WTC11 (cell line): Measurements from ENCODE around the gene HES2. TPM values are rescaled to one million over a fixed set of nuclear protein-coding genes. Genes with fewer than 3 reads are reported as not detected.

Experiments
- CREB1 ChIP-seq: sonication (generic); formaldehyde crosslinking; IDR thresholded peaks from 2 replicates; pipeline ENCODE4 v1.8.0; 2023; ENCODE audit warnings: mild to moderate bottlenecking, missing genetic modification reagents
- CREM ChIP-seq: sonication (generic); formaldehyde crosslinking; IDR thresholded peaks from 2 replicates; pipeline ENCODE4 v1.8.1; 2022; ENCODE audit warnings: mild to moderate bottlenecking, missing genetic modification reagents, moderate library complexity
- ESRRA ChIP-seq: sonication (generic); formaldehyde crosslinking; IDR thresholded peaks from 2 replicates; pipeline ENCODE4 v1.8.1; 2022; ENCODE audit warnings: mild to moderate bottlenecking, missing genetic modification reagents, borderline replicate concordance
- FOXK1 ChIP-seq: sonication (generic); formaldehyde crosslinking; IDR thresholded peaks from 2 replicates; pipeline ENCODE4 v1.8.0; 2022; ENCODE audit warnings: mild to moderate bottlenecking, moderate library complexity, missing genetic modification reagents
- FOXP1 ChIP-seq: sonication (generic); formaldehyde crosslinking; IDR thresholded peaks from 2 replicates; pipeline ENCODE4 v1.8.0; 2022; ENCODE audit warnings: missing genetic modification reagents, mild to moderate bottlenecking, moderate library complexity, borderline replicate concordance
- JAZF1 ChIP-seq: fragments of 250-450 bp; sonication (Bioruptor Pico); IDR thresholded peaks from 2 replicates; pipeline ENCODE4 v1.9.0; 2021; ENCODE audit warnings: moderate library complexity, mild to moderate bottlenecking, inconsistent platforms
- NR1H2 ChIP-seq: sonication (generic); formaldehyde crosslinking; IDR thresholded peaks from 2 replicates; pipeline ENCODE4 v1.9.0; 2021; ENCODE audit warnings: mild to moderate bottlenecking, moderate library complexity, missing genetic modification reagents
- NR2C2 ChIP-seq: sonication (generic); formaldehyde crosslinking; IDR thresholded peaks from 2 replicates; pipeline ENCODE4 v1.8.0; 2022; ENCODE audit warnings: mild to moderate bottlenecking, missing genetic modification reagents
- NR3C1 ChIP-seq: sonication (generic); formaldehyde crosslinking; conservative IDR thresholded peaks from 2 replicates; pipeline ENCODE4 v1.8.1; 2023; ENCODE audit warnings: low read depth, mild to moderate bottlenecking, missing genetic modification reagents
- RORB ChIP-seq: fragments of 250-450 bp; sonication (Bioruptor Pico); IDR thresholded peaks from 2 replicates; pipeline ENCODE4 v1.9.0; 2021; ENCODE audit warnings: mild to moderate bottlenecking
- TEAD1 ChIP-seq: sonication (generic); formaldehyde crosslinking; IDR thresholded peaks from 2 replicates; pipeline ENCODE4 v1.8.0; 2022; ENCODE audit warnings: mild to moderate bottlenecking, missing genetic modification reagents
- ZNF121 ChIP-seq: sonication (generic); formaldehyde crosslinking; IDR thresholded peaks from 2 replicates; pipeline ENCODE4 v1.8.0; 2023; ENCODE audit warnings: missing genetic modification reagents
- total RNA-seq: library from RNA; stranded (reverse); gene quantifications from 3 replicates; pipeline ENCODE4 v1.2.3, GENCODE V29; 2021
- TF ChIP-seq, protein P1 (sequence below): sonication (generic); formaldehyde crosslinking; IDR thresholded peaks from 2 replicates; pipeline ENCODE4 v1.8.1; 2023; ENCODE audit warnings: mild to moderate bottlenecking, missing genetic modification reagents, moderate library complexity
- TF ChIP-seq, protein P2 (sequence below): sonication (generic); formaldehyde crosslinking; IDR thresholded peaks from 2 replicates; pipeline ENCODE4 v1.8.1; 2023; ENCODE audit warnings: mild to moderate bottlenecking, missing genetic modification reagents, borderline replicate concordance
- TF ChIP-seq, protein P3 (sequence below): fragments of 250-450 bp; sonication (Bioruptor Pico); IDR thresholded peaks from 2 replicates; pipeline ENCODE4 v1.9.0; 2021; ENCODE audit warnings: mild to moderate bottlenecking, borderline replicate concordance
- TF ChIP-seq, protein P4 (sequence below): sonication (generic); formaldehyde crosslinking; IDR thresholded peaks from 2 replicates; pipeline ENCODE4 v1.8.1; 2022; ENCODE audit warnings: mild to moderate bottlenecking, moderate library complexity, missing genetic modification reagents
- TF ChIP-seq, protein P5 (sequence below): sonication (generic); formaldehyde crosslinking; IDR thresholded peaks from 2 replicates; pipeline ENCODE4 v1.8.0; 2023; ENCODE audit warnings: missing genetic modification reagents
- TF ChIP-seq, protein P6 (sequence below): sonication (generic); formaldehyde crosslinking; conservative IDR thresholded peaks from 2 replicates; pipeline ENCODE4 v1.8.1; 2022; ENCODE audit warnings: mild to moderate bottlenecking, missing genetic modification reagents
- TF ChIP-seq, protein P7 (sequence below): fragments of 250-450 bp; sonication (Bioruptor Pico); IDR thresholded peaks from 2 replicates; pipeline ENCODE4 v1.9.0; 2021; ENCODE audit warnings: mild to moderate bottlenecking
- TF ChIP-seq, protein P8 (sequence below): sonication (generic); formaldehyde crosslinking; IDR thresholded peaks from 2 replicates; pipeline ENCODE4 v1.8.1; 2023; ENCODE audit warnings: mild to moderate bottlenecking, missing genetic modification reagents, moderate library complexity
- TF ChIP-seq, protein P9 (sequence below): sonication (generic); formaldehyde crosslinking; IDR thresholded peaks from 2 replicates; pipeline ENCODE4 v1.8.1; 2022; ENCODE audit warnings: low read depth, mild to moderate bottlenecking, moderate library complexity, missing genetic modification reagents, borderline replicate concordance

HES2 gene
- total RNA-seq, 1 experiment from 2014 or later, result 2.7 TPM

DNA sequence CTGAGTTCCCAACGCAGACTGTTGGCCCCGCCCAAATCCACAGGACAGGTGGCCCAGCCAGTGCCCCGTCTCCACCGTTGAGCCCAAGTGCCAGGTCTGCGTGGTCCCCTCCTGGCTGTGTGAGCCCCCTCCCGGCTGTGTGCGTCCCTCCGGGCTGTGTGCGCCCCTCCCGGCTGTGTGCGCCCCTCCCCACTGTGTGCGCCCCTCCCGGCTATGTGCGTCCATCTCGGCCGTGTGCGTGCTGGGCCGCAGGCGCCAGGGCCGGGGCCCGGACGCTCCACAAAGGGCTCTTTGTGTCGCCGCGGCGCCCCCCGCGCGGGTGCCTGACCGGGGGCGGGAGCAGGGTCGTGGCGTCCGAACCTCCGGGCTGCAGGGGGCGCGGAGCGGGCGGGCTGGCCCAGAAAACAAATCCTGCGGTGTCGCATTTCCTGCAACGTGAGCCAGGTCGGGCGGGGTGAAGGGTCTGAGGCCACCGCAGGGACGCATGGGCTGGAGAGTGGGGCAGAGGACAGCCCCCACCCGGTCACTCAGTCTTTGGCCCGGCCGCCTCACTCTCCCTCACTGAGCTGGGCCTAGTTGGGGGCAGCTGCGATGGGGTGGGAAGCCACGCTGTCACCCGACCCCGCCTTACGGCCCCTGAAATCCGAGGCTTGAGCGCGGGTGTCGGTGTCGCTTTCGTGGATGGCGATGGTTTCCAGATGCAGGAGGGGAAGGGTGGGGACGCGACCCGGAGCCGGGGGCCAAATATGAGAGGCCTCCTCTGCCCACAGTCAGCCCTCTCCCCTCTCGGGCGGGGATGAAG is 27.5 kb upstream of the HES2 start (continued):
- TF ChIP-seq FOXK1 (CRISPR knock-in tag) (0 out of 2 replicates have a peak, but pooled peaks have one; percentile 23), CREB1 (CRISPR knock-in tag) (no peak), ZNF121 (peak; percentile 27; the same call in 1 of the 2 replicates), NR1H2 (CRISPR knock-in tag) (no peak), JAZF1 (no peak), RORB (no peak), CREM (CRISPR knock-in tag) (no peak), NR3C1 (CRISPR knock-in tag) (0 out of 2 replicates have a peak, but pooled peaks have one; percentile 89), FOXP1 (CRISPR knock-in tag) (no peak), ESRRA (no peak), TEAD1 (CRISPR knock-in tag) (0 out of 2 replicates have a peak, but pooled peaks have one; percentile 23), NR2C2 (CRISPR knock-in tag) (no peak)
- TF ChIP-seq, protein P1, sequence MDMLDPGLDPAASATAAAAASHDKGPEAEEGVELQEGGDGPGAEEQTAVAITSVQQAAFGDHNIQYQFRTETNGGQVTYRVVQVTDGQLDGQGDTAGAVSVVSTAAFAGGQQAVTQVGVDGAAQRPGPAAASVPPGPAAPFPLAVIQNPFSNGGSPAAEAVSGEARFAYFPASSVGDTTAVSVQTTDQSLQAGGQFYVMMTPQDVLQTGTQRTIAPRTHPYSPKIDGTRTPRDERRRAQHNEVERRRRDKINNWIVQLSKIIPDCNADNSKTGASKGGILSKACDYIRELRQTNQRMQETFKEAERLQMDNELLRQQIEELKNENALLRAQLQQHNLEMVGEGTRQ, result no peak; the same call in 1 of the 2 replicates
- TF ChIP-seq, protein P2, sequence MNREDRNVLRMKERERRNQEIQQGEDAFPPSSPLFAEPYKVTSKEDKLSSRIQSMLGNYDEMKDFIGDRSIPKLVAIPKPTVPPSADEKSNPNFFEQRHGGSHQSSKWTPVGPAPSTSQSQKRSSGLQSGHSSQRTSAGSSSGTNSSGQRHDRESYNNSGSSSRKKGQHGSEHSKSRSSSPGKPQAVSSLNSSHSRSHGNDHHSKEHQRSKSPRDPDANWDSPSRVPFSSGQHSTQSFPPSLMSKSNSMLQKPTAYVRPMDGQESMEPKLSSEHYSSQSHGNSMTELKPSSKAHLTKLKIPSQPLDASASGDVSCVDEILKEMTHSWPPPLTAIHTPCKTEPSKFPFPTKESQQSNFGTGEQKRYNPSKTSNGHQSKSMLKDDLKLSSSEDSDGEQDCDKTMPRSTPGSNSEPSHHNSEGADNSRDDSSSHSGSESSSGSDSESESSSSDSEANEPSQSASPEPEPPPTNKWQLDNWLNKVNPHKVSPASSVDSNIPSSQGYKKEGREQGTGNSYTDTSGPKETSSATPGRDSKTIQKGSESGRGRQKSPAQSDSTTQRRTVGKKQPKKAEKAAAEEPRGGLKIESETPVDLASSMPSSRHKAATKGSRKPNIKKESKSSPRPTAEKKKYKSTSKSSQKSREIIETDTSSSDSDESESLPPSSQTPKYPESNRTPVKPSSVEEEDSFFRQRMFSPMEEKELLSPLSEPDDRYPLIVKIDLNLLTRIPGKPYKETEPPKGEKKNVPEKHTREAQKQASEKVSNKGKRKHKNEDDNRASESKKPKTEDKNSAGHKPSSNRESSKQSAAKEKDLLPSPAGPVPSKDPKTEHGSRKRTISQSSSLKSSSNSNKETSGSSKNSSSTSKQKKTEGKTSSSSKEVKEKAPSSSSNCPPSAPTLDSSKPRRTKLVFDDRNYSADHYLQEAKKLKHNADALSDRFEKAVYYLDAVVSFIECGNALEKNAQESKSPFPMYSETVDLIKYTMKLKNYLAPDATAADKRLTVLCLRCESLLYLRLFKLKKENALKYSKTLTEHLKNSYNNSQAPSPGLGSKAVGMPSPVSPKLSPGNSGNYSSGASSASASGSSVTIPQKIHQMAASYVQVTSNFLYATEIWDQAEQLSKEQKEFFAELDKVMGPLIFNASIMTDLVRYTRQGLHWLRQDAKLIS (CRISPR knock-in tag), result no peak
- TF ChIP-seq, protein P3, sequence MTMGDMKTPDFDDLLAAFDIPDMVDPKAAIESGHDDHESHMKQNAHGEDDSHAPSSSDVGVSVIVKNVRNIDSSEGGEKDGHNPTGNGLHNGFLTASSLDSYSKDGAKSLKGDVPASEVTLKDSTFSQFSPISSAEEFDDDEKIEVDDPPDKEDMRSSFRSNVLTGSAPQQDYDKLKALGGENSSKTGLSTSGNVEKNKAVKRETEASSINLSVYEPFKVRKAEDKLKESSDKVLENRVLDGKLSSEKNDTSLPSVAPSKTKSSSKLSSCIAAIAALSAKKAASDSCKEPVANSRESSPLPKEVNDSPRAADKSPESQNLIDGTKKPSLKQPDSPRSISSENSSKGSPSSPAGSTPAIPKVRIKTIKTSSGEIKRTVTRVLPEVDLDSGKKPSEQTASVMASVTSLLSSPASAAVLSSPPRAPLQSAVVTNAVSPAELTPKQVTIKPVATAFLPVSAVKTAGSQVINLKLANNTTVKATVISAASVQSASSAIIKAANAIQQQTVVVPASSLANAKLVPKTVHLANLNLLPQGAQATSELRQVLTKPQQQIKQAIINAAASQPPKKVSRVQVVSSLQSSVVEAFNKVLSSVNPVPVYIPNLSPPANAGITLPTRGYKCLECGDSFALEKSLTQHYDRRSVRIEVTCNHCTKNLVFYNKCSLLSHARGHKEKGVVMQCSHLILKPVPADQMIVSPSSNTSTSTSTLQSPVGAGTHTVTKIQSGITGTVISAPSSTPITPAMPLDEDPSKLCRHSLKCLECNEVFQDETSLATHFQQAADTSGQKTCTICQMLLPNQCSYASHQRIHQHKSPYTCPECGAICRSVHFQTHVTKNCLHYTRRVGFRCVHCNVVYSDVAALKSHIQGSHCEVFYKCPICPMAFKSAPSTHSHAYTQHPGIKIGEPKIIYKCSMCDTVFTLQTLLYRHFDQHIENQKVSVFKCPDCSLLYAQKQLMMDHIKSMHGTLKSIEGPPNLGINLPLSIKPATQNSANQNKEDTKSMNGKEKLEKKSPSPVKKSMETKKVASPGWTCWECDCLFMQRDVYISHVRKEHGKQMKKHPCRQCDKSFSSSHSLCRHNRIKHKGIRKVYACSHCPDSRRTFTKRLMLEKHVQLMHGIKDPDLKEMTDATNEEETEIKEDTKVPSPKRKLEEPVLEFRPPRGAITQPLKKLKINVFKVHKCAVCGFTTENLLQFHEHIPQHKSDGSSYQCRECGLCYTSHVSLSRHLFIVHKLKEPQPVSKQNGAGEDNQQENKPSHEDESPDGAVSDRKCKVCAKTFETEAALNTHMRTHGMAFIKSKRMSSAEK (CRISPR knock-in tag), result no peak
- TF ChIP-seq, protein P4, sequence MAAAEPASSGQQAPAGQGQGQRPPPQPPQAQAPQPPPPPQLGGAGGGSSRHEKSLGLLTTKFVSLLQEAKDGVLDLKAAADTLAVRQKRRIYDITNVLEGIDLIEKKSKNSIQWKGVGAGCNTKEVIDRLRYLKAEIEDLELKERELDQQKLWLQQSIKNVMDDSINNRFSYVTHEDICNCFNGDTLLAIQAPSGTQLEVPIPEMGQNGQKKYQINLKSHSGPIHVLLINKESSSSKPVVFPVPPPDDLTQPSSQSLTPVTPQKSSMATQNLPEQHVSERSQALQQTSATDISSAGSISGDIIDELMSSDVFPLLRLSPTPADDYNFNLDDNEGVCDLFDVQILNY (CRISPR knock-in tag), result peak; percentile 91
- TF ChIP-seq, protein P5, sequence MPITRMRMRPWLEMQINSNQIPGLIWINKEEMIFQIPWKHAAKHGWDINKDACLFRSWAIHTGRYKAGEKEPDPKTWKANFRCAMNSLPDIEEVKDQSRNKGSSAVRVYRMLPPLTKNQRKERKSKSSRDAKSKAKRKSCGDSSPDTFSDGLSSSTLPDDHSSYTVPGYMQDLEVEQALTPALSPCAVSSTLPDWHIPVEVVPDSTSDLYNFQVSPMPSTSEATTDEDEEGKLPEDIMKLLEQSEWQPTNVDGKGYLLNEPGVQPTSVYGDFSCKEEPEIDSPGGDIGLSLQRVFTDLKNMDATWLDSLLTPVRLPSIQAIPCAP (CRISPR knock-in tag), result no peak
- TF ChIP-seq, protein P6, sequence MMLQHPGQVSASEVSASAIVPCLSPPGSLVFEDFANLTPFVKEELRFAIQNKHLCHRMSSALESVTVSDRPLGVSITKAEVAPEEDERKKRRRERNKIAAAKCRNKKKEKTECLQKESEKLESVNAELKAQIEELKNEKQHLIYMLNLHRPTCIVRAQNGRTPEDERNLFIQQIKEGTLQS, result no peak
- TF ChIP-seq, protein P7, sequence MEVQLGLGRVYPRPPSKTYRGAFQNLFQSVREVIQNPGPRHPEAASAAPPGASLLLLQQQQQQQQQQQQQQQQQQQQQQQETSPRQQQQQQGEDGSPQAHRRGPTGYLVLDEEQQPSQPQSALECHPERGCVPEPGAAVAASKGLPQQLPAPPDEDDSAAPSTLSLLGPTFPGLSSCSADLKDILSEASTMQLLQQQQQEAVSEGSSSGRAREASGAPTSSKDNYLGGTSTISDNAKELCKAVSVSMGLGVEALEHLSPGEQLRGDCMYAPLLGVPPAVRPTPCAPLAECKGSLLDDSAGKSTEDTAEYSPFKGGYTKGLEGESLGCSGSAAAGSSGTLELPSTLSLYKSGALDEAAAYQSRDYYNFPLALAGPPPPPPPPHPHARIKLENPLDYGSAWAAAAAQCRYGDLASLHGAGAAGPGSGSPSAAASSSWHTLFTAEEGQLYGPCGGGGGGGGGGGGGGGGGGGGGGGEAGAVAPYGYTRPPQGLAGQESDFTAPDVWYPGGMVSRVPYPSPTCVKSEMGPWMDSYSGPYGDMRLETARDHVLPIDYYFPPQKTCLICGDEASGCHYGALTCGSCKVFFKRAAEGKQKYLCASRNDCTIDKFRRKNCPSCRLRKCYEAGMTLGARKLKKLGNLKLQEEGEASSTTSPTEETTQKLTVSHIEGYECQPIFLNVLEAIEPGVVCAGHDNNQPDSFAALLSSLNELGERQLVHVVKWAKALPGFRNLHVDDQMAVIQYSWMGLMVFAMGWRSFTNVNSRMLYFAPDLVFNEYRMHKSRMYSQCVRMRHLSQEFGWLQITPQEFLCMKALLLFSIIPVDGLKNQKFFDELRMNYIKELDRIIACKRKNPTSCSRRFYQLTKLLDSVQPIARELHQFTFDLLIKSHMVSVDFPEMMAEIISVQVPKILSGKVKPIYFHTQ (CRISPR knock-in tag), result no peak
- TF ChIP-seq, protein P8, sequence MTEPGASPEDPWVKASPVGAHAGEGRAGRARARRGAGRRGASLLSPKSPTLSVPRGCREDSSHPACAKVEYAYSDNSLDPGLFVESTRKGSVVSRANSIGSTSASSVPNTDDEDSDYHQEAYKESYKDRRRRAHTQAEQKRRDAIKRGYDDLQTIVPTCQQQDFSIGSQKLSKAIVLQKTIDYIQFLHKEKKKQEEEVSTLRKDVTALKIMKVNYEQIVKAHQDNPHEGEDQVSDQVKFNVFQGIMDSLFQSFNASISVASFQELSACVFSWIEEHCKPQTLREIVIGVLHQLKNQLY (CRISPR knock-in tag), result peak; percentile 81; the same call in 1 of the 2 replicates
- TF ChIP-seq, protein P9, sequence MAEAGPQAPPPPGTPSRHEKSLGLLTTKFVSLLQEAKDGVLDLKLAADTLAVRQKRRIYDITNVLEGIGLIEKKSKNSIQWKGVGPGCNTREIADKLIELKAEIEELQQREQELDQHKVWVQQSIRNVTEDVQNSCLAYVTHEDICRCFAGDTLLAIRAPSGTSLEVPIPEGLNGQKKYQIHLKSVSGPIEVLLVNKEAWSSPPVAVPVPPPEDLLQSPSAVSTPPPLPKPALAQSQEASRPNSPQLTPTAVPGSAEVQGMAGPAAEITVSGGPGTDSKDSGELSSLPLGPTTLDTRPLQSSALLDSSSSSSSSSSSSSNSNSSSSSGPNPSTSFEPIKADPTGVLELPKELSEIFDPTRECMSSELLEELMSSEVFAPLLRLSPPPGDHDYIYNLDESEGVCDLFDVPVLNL, result no peak
